Measurements from ENCODE around the gene RCBTB2. TPM values are rescaled to one million over a fixed set of nuclear protein-coding genes. Genes with fewer than 3 reads are reported as not detected.
A peak's percentile ranks its signal among the peaks of the same experiment; 100 is the strongest.

RCBTB2 gene
- total RNA-seq, 1 donor from 2014 or later, result 21.6 TPM

DNA sequence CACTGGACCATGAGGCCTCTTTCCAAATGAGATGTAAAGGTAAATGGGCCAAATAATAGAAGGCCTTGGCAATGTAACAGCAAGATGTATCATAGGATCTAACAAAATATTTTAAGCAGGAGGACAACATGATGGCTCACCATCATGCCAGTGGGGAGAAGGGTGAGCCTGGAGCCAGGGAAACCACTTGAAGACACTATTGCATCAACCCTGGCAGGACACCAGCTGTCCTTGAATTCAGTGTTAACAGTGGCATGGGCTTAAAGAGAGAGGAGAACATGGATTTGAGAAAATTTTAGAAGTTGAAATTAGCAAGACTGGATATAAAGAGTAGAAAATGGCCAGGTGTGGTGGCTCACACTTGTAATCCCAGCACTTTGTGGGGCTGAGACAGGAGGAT is 6.7 kb upstream of the RCBTB2 start:
- no peak for DNase-seq (ENCODE audit: low spot score in 2 of 2, unreplicated experiment in 2 of 2)

DNA sequence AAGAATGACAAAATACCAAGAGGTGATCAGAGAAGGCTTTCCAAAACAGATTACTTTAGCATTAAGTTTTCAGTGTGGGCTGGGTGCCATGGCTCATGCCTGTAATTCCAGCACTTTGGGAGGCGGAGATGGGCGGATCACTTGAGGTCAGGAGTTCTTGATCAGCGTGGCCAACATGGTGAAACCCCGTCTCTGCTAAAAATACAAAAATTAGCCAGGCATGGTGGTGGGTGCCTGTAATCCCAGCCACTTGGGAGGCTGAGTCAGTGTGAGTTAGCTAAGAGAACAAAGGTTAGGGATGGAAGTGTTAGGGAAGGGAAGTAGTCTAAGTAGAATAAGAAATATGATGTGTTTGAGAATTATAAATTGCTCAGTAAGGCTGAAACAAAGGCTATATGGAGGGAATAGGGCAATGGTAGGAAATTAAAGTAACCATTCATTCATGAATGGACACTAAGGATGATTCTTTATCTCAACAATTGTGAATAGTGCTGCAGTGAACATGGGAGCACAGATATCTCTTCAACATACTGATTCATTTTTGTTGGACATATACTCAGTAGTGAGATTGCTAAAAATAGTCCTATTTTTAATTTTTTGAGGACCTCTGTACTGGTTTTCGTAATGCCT is 3.9 kb upstream of the RCBTB2 start:
- no peak overlapping the region for H3K4me3 Mint-ChIP-seq
- H3K27ac Mint-ChIP-seq, result no peak overlapping the region
- H3K4me1 Mint-ChIP-seq, result peaks cover 12% of the 10 kb centered on the region
- TF ChIP-seq, protein P1, sequence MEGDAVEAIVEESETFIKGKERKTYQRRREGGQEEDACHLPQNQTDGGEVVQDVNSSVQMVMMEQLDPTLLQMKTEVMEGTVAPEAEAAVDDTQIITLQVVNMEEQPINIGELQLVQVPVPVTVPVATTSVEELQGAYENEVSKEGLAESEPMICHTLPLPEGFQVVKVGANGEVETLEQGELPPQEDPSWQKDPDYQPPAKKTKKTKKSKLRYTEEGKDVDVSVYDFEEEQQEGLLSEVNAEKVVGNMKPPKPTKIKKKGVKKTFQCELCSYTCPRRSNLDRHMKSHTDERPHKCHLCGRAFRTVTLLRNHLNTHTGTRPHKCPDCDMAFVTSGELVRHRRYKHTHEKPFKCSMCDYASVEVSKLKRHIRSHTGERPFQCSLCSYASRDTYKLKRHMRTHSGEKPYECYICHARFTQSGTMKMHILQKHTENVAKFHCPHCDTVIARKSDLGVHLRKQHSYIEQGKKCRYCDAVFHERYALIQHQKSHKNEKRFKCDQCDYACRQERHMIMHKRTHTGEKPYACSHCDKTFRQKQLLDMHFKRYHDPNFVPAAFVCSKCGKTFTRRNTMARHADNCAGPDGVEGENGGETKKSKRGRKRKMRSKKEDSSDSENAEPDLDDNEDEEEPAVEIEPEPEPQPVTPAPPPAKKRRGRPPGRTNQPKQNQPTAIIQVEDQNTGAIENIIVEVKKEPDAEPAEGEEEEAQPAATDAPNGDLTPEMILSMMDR (IDR thresholded peaks at IDR 0.05; ENCODE audit: unreplicated experiment), result no peak
- H3K9me3 Mint-ChIP-seq, result peaks cover 12% of the 10 kb centered on the region
- no peak for DNase-seq (ENCODE audit: low spot score in 2 of 2, unreplicated experiment in 2 of 2)
- no peaks in the 10 kb centered on the region for H3K36me3 Mint-ChIP-seq
- no peaks in the 10 kb centered on the region for H3K27me3 Mint-ChIP-seq (ENCODE audit: low read depth)

More for the DNA sequence above, 6.7 kb upstream of the RCBTB2 start:
- no peak overlapping the region for H3K27ac Mint-ChIP-seq
- TF ChIP-seq, protein P1 (IDR thresholded peaks at IDR 0.05; ENCODE audit: unreplicated experiment), result no peak
- H3K4me1 Mint-ChIP-seq, result peaks cover 6% of the 10 kb centered on the region
- H3K27me3 Mint-ChIP-seq (ENCODE audit: low read depth), result no peaks in the 10 kb centered on the region
- peaks cover 12% of the 10 kb centered on the region for H3K9me3 Mint-ChIP-seq
- no peaks in the 10 kb centered on the region for H3K36me3 Mint-ChIP-seq
- H3K4me3 Mint-ChIP-seq, result no peak overlapping the region

- no peak for DNase-seq (ENCODE audit: low spot score in 2 of 2, unreplicated experiment in 2 of 2)
- peaks cover 22% of the 10 kb centered on the region for H3K4me1 Mint-ChIP-seq
Observed at GRCh38 chr13:48535766-48536165, 2.9 kb upstream of the RCBTB2 start.

DNA sequence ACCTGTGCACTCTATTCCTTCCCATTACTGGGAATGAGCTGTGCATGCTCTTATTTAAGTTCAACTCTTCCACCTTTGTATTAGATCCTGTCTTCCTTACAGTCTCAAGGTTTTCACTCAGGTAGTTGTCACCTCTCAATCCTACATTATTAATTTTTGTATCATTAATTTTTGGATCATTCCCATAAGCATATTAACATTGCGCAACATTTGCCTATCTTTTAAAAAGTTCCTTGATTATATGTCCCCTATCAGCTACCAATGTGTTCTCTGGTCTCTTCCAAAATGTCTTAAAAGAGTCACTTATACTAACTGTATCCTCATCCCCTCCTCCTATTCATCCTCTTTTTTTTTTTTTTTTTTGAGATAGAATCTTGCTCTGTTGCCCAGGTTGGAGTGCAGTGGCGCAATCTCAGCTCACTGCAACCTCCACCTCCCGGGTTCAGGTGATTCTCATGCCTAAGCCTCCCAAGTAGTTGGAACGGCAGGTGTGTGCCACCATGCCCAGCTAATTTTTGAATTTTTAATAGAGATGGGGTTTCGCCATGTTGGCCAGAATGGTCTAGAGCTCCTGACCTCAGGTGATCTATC is 2.1 kb upstream of the RCBTB2 start:
- no peak overlapping the region for H3K4me3 Mint-ChIP-seq
- no peak for DNase-seq (ENCODE audit: low spot score in 2 of 2, unreplicated experiment in 2 of 2)

More at GRCh38 chr13:48535766-48536165, 2.9 kb upstream of the RCBTB2 start:
- no peaks in the 10 kb centered on the region for H3K27me3 Mint-ChIP-seq (ENCODE audit: low read depth)
- H3K27ac Mint-ChIP-seq, result no peak overlapping the region
- H3K9me3 Mint-ChIP-seq, result peaks cover 12% of the 10 kb centered on the region
- TF ChIP-seq, protein P1 (IDR thresholded peaks at IDR 0.05; ENCODE audit: unreplicated experiment), result no peak
- no peaks in the 10 kb centered on the region for H3K36me3 Mint-ChIP-seq
- H3K4me3 Mint-ChIP-seq, result no peak overlapping the region

GRCh38 chr13:48533961-48534600 is 1.2 kb upstream of the RCBTB2 start:
- peaks cover 12% of the 10 kb centered on the region for H3K9me3 Mint-ChIP-seq
- H3K4me1 Mint-ChIP-seq, result peaks cover 23% of the 10 kb centered on the region
- peak overlapping the region; percentile 96 for H3K27ac Mint-ChIP-seq
- DNase-seq (ENCODE audit: low spot score in 2 of 2, unreplicated experiment in 2 of 2), result no peak
- TF ChIP-seq, protein P1 (IDR thresholded peaks at IDR 0.05; ENCODE audit: unreplicated experiment), result no peak
- peak overlapping the region; percentile 85 for H3K4me3 Mint-ChIP-seq
- H3K27me3 Mint-ChIP-seq (ENCODE audit: low read depth), result no peaks in the 10 kb centered on the region
- H3K36me3 Mint-ChIP-seq, result no peaks in the 10 kb centered on the region

More for the DNA sequence above, 2.1 kb upstream of the RCBTB2 start:
- H3K9me3 Mint-ChIP-seq, result peaks cover 12% of the 10 kb centered on the region
- H3K4me1 Mint-ChIP-seq, result peaks cover 23% of the 10 kb centered on the region
- no peaks in the 10 kb centered on the region for H3K36me3 Mint-ChIP-seq
- TF ChIP-seq, protein P1 (IDR thresholded peaks at IDR 0.05; ENCODE audit: unreplicated experiment), result no peak
- H3K27ac Mint-ChIP-seq, result no peak overlapping the region
- no peaks in the 10 kb centered on the region for H3K27me3 Mint-ChIP-seq (ENCODE audit: low read depth)

Measured in mesothelial cell of epicardium (in vitro differentiated cells).